Stimulated activated naive B cell treated with anti-CD40 and anti-IgM and Interleukin-4, amounts not matched to agents 10 μg/mL and 1 μg/mL and 100 μg/mL, for 72 hours (primary cell): ENCODE results near the gene MGLL.

ENCODE experiments used
- ATAC-seq, 2 donors: fragments of 150-1000 bp; cut with Tn5 transposase; replicated peaks; 2 replicates each; pipeline ENCODE4 v1.10.0; 2021; ENCODE audit warnings: moderate library complexity in 1 of 2
- DNase-seq: peaks from one replicate; pipeline ENCODE4 v3.0.0; 2021
- H3K27ac Mint-ChIP-seq: one replicate; pipeline ENCODE4 v1.8.0; 2022; ENCODE audit warnings: mild to moderate bottlenecking, mixed read lengths
- H3K27me3 Mint-ChIP-seq, 2 donors: one replicate each; pipeline ENCODE4 v1.8.0; 2022; ENCODE audit warnings: mixed read lengths in 2 of 2
- H3K36me3 Mint-ChIP-seq, 2 donors: one replicate each; pipeline ENCODE4 v1.8.0; 2022; ENCODE audit warnings: mixed read lengths in 2 of 2, mild to moderate bottlenecking in 1 of 2
- H3K4me1 Mint-ChIP-seq, 2 donors: one replicate each; pipeline ENCODE4 v1.8.0; 2022; ENCODE audit warnings: mixed read lengths in 2 of 2, mild to moderate bottlenecking in 1 of 2
- H3K4me3 Mint-ChIP-seq, 2 donors: one replicate each; pipeline ENCODE4 v1.8.0; 2022; ENCODE audit warnings: mild to moderate bottlenecking in 2 of 2, mixed read lengths in 2 of 2, moderate library complexity in 1 of 2
- H3K9me3 Mint-ChIP-seq, 2 donors: one replicate each; pipeline ENCODE4 v1.8.0; 2022; ENCODE audit warnings: mixed read lengths in 2 of 2, mild to moderate bottlenecking in 1 of 2

The MGLL gene

DNA sequence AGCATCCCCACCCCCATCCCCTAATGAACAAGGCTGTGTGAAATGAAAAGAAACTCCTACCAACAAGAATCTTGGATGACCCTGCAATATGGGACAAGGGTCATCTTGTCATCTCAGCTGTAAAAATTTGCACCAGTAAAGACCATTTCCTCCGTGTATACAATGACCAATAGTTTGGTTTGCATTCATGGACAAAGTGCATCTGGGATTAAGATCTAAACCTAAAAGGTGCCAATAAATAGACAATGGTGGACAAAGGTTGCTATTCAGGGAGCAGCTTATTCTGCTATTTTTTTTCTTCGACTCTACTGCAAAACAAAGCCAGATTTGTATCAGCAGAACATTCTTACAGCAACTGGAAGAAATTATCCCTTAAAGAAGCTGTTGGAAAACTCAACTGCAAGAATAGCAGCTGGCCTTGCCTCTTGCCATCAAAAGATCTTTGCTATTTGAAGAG is 8.0 kb downstream of the MGLL start:
- H3K4me3 Mint-ChIP-seq = no peak overlapping the region
- H3K9me3 Mint-ChIP-seq = no peaks in the 10 kb centered on the region
- DNase-seq = no peak
- no peaks in the 10 kb centered on the region for H3K27me3 Mint-ChIP-seq
- H3K27ac Mint-ChIP-seq = no peak overlapping the region
- peaks cover 67 to 76% of the 10 kb centered on the region in 2 donors for H3K36me3 Mint-ChIP-seq
- H3K4me1 Mint-ChIP-seq = peaks cover 12 to 21% of the 10 kb centered on the region in 2 donors
- ATAC-seq = no peak

DNA sequence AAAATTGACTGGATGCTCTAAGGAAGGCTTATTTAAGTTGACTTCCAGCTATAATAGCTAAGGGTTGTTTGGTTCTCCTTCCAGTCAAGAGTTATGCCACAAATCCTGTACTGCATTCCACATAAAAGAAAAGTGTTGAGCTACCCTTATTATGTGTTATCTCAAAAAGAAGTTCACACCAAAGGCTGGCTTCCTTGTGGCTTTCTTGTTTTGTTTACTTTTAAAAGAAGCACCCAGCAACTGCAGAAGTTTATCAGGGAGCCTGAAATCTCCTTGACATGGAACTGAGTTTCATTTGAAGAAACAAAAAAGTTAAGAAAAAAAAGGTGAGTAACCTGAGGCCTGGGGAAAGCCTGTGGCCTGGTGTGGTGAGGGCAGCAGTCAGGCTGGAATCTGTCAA is 10.2 kb downstream of the MGLL start:
- H3K27me3 Mint-ChIP-seq = no peaks in the 10 kb centered on the region
- H3K4me3 Mint-ChIP-seq = no peak overlapping the region
- peaks cover 74 to 89% of the 10 kb centered on the region in 2 donors for H3K36me3 Mint-ChIP-seq
- H3K4me1 Mint-ChIP-seq = peaks cover 19 to 27% of the 10 kb centered on the region in 2 donors
- ATAC-seq (no peak), DNase-seq (no peak)
- no peak overlapping the region for H3K27ac Mint-ChIP-seq
- peaks cover 0 to 7% of the 10 kb centered on the region in 2 donors for H3K9me3 Mint-ChIP-seq

DNA sequence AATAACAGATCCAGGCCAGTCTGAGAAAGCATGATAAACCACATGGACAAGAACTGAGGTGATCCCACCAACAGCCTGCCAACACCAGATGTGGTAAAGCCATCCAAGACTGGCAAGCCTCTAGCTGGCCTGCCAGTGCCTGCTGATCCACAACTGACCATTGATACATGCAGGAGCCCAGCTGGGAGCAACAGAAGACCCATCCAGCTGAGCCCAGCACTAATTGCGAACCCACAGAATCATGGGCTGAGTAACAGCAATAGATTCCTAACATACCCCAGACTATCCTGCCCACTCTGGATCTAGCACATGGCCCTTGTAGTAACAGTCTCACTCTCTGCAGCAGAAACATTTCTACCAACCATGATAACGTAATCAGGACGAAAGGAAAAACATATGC is 10.6 kb downstream of the MGLL start:
- H3K27ac Mint-ChIP-seq = no peak overlapping the region
- H3K36me3 Mint-ChIP-seq = peaks cover 72 to 87% of the 10 kb centered on the region in 2 donors
- no peaks in the 10 kb centered on the region for H3K27me3 Mint-ChIP-seq
- no peak for DNase-seq
- H3K4me1 Mint-ChIP-seq = peaks cover 19 to 23% of the 10 kb centered on the region in 2 donors
- H3K9me3 Mint-ChIP-seq = peaks cover 0 to 7% of the 10 kb centered on the region in 2 donors
- H3K4me3 Mint-ChIP-seq = no peak overlapping the region
- no peak for ATAC-seq

DNA sequence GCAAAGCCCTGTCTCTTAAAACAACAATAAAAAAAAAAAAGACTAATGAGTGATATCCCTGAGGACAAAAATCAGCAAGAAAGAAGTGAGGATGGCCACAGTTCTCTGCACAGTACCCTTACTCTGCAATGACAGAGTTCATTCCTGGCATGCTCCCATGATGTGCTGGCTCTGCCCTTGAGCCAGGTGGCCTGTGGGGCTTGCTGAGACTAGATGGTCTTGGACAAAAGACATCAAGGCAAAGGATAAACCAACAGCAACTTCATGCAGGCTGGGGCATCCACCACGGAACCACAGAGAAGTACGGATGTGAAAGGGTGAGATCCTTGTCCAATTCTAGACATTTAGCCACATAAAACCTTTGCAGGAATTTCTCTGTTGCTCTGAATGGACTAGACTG is 12.7 kb downstream of the MGLL start:
- H3K27me3 Mint-ChIP-seq = no peaks in the 10 kb centered on the region
- H3K27ac Mint-ChIP-seq = no peak overlapping the region
- H3K36me3 Mint-ChIP-seq = peaks cover 68 to 82% of the 10 kb centered on the region in 2 donors
- peaks cover 4 to 12% of the 10 kb centered on the region in 2 donors for H3K9me3 Mint-ChIP-seq
- ATAC-seq = no peak
- H3K4me3 Mint-ChIP-seq = no peak overlapping the region
- DNase-seq = no peak
- peaks cover 19 to 29% of the 10 kb centered on the region in 2 donors for H3K4me1 Mint-ChIP-seq

DNA sequence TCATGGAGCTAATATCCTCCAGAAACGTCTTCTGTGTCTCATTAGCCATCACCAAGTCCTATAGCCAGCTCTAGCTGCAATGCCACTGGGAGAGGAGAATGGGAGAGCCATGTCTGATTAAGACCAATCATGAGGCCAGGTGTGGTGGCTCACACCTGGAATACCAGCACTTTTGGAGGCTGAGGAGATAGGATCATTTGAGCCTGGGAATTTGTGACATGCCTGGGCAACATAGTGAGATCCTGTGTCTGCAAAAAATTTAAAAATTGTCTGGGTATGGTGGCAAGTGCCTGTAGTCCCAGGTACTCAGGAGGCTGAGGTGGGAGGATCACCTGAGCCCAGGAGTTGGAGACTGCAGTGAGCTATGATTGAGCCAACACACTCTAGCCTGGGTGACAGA is 13.1 kb downstream of the MGLL start:
- no peak for ATAC-seq
- H3K27ac Mint-ChIP-seq = no peak overlapping the region
- H3K36me3 Mint-ChIP-seq = peaks cover 69 to 84% of the 10 kb centered on the region in 2 donors

DNA sequence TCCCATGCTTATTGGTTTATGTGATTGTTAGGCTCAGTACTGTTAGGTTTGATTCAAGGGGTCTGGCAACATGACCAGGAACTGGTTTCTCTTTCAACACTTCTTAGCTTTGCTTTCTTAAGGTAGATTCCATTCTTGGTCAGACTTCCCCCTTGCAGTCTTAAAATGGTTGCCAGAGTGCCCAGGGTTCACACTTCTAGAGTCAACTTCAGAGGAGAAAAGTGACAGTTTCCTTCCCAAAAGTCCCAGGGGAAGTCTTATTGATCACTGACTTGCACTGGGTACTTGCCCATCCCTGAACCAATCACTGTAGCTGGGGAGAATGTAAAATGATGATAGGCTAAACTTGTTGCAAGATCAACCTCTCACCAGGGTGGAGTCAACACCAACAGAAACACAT is 14.1 kb downstream of the MGLL start:
- H3K9me3 Mint-ChIP-seq = peaks cover 4 to 12% of the 10 kb centered on the region in 2 donors
- ATAC-seq (peak; percentile 73 to 78), DNase-seq (no peak)
- peak overlapping the region; percentile 43 for H3K27ac Mint-ChIP-seq
- no peaks in the 10 kb centered on the region for H3K27me3 Mint-ChIP-seq
- peaks cover 18 to 29% of the 10 kb centered on the region in 2 donors for H3K4me1 Mint-ChIP-seq
- peak overlapping the region in 1 of 2 donors; percentile 47 for H3K4me3 Mint-ChIP-seq
- peaks cover 64 to 83% of the 10 kb centered on the region in 2 donors for H3K36me3 Mint-ChIP-seq

More for the DNA sequence above, 13.1 kb downstream of the MGLL start:
- peaks cover 19 to 29% of the 10 kb centered on the region in 2 donors for H3K4me1 Mint-ChIP-seq
- DNase-seq = no peak
- H3K4me3 Mint-ChIP-seq = no peak overlapping the region
- peaks cover 4 to 12% of the 10 kb centered on the region in 2 donors for H3K9me3 Mint-ChIP-seq
- H3K27me3 Mint-ChIP-seq = no peaks in the 10 kb centered on the region

DNA sequence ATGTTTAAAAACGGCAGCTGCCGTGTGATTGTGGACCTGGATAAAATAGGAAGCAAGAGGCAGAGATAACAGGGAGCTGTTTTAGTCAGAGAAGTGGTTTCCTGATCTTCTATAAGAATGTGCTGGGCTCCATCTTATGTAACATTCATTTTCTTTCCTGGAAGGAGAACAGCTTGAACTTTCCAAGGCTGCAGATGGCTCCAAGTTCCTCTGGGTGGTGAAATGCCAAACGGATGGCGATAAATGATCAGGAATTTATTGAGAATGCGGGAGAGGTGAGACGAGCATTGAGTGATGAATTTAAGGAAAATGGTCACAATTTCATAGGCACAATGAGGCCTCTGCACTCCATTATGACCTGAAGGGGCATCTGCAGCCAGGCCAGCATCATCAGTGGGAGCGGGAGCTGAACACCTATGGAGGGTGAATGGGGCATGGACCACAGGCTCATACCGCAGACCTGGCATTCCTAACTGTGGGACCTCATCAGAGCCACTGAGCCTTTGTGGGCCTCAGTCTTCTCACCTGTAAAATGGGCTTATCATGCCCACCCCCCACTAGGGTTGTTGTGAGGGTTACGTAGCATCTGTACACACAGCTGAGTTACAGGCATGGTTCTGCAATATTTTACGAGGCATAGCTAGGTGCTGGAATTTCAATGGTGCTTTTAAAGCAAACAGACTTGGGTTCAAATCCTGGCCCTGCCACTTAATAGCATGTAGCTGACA is 17.1 kb downstream of the MGLL start:
- Mint-ChIP-seq H3K36me3 (peaks cover 45 to 62% of the 10 kb centered on the region in 2 donors), H3K27ac (no peak overlapping the region)

DNA sequence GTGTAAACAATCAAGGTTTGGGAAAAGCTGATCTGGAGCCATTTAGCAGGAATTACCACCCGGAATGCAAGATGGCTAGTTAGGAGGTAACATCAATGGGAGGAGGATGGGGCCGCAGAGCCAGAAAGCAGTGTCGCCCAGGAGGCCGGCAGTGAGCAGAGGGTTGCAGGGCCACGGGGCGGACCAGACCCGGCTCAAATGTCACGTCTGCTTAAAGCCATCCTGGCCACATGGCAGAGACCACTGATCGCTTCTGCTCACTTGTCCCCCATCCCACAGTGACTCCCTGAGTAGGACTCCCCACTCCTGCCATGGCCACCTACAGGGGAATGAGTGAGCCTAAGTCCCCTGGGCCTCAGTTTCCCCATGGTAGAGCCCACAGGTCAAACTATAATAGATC is 18.2 kb downstream of the MGLL start:
- ATAC-seq (no peak), DNase-seq (no peak)
- Mint-ChIP-seq H3K36me3 (peaks cover 40 to 56% of the 10 kb centered on the region in 2 donors), H3K9me3 (peaks cover 4 to 12% of the 10 kb centered on the region in 2 donors), H3K4me1 (peaks cover 15 to 26% of the 10 kb centered on the region in 2 donors), H3K27me3 (no peaks in the 10 kb centered on the region), H3K4me3 (no peak overlapping the region), H3K27ac (no peak overlapping the region)

More for the DNA sequence above, 17.1 kb downstream of the MGLL start:
- H3K9me3 Mint-ChIP-seq = peaks cover 4 to 12% of the 10 kb centered on the region in 2 donors
- H3K27me3 Mint-ChIP-seq = no peaks in the 10 kb centered on the region
- no peak overlapping the region for H3K4me3 Mint-ChIP-seq
- ATAC-seq (no peak), DNase-seq (no peak)
- H3K4me1 Mint-ChIP-seq = peaks cover 15 to 25% of the 10 kb centered on the region in 2 donors

DNA sequence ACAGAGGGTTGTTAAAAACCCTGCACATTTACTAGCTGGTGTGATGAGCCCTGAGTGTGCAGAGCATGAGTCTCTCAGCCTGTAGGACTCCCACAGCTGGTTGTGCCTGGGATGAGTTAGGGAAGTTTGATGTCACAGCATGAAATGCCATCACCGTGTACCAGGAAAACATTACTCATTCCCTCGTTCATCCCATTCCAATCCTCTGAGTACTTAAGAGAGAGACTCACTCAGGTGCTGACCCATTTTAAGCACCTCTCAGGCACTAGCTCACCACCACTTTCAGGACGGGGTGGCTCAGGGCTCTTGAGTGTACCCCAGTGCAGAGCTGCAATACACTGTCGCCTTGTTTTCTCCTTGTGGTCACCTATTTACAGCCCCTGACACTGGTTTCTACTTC is 18.7 kb downstream of the MGLL start:
- ATAC-seq (no peak), DNase-seq (no peak)
- H3K4me1 Mint-ChIP-seq = peaks cover 14 to 23% of the 10 kb centered on the region in 2 donors
- H3K36me3 Mint-ChIP-seq = peaks cover 36 to 54% of the 10 kb centered on the region in 2 donors
- no peaks in the 10 kb centered on the region for H3K27me3 Mint-ChIP-seq
- H3K27ac Mint-ChIP-seq = peak overlapping the region; percentile 31
- peaks cover 4 to 10% of the 10 kb centered on the region in 2 donors for H3K9me3 Mint-ChIP-seq
- H3K4me3 Mint-ChIP-seq = no peak overlapping the region

DNA sequence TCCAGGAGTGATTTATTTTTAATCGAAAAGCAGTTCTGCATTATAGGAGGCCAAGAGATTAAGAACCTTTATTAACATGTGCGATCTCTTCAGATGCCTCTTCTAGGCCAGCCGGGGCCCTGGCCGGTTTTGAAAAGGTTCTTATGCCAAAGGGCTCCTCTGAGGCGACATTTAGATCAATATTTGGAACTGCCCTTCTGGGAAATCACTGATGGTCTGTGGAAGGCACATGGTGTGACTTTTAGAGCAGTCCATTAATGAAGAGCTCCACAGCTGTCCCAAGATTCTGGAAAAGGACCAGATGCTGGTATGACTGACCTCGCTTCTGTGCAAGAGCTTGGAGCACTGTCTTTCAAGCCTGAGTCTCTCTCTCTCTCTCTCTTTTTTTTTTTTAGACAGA is 19.7 kb downstream of the MGLL start:
- Mint-ChIP-seq H3K4me3 (no peak overlapping the region), H3K36me3 (peaks cover 29 to 56% of the 10 kb centered on the region in 2 donors), H3K4me1 (peaks cover 13 to 14% of the 10 kb centered on the region in 2 donors), H3K27me3 (no peaks in the 10 kb centered on the region), H3K27ac (no peak overlapping the region), H3K9me3 (peaks cover 4 to 5% of the 10 kb centered on the region in 2 donors)
- no peak for DNase-seq
- no peak for ATAC-seq

DNA sequence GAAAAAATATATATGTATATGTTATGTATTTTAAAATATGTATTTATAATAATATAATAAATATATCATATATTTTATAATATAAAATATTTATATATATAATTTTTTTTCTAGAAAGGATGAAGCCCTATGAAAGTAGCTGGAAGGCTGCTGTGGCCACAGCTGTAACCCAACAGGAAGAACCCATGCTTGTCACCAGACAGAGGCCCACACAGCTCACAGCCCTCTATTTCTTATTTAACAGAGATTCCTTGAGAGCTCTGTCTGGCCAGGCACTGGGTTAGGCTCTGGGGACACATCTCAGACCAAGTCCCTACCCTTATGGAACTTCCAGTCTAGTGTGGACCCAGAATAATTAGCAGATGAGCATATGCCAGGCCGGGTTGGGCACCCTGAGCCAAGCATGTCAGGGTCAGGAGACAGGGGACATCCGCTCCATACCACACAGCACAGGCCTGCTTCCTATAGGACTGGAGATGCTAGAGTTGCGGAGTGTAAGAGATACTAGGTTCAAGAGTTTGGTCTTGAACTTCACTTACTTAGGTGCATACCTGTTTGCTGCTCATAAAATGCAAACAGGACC is 20.5 kb downstream of the MGLL start:
- peaks cover 14 to 20% of the 10 kb centered on the region in 2 donors for H3K4me1 Mint-ChIP-seq
- H3K36me3 Mint-ChIP-seq = peaks cover 27 to 50% of the 10 kb centered on the region in 2 donors
- H3K27me3 Mint-ChIP-seq = no peaks in the 10 kb centered on the region
- H3K27ac Mint-ChIP-seq = no peak overlapping the region
- no peak overlapping the region for H3K4me3 Mint-ChIP-seq
- DNase-seq (no peak), ATAC-seq (no peak)
- H3K9me3 Mint-ChIP-seq = peaks cover 4 to 5% of the 10 kb centered on the region in 2 donors

DNA sequence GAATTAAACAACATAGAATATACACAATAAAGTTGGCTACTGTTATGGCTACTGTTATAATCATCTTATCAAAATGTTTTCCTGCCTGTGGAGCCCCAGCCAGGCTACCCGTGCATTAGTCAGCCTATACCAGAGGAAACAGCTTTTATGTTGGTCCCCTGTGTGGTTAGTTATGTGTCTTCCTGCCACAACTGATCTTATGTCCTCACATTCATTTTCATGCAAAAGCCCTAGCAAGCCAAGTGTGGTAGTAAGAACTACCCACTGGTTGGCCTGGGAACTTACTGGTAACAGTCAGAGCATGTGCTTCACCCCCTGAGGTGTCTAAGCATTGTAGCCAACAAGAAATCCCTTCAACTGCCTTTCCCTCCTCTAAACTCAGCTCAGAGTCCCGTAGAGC is 21.8 kb downstream of the MGLL start:
- Mint-ChIP-seq H3K9me3 (no peaks in the 10 kb centered on the region), H3K4me3 (no peak overlapping the region), H3K36me3 (peaks cover 18 to 47% of the 10 kb centered on the region in 2 donors), H3K4me1 (peaks cover 16 to 25% of the 10 kb centered on the region in 2 donors), H3K27me3 (no peaks in the 10 kb centered on the region), H3K27ac (peak overlapping the region; percentile 65)
- DNase-seq = no peak
- peak; percentile 19 to 24 for ATAC-seq

DNA sequence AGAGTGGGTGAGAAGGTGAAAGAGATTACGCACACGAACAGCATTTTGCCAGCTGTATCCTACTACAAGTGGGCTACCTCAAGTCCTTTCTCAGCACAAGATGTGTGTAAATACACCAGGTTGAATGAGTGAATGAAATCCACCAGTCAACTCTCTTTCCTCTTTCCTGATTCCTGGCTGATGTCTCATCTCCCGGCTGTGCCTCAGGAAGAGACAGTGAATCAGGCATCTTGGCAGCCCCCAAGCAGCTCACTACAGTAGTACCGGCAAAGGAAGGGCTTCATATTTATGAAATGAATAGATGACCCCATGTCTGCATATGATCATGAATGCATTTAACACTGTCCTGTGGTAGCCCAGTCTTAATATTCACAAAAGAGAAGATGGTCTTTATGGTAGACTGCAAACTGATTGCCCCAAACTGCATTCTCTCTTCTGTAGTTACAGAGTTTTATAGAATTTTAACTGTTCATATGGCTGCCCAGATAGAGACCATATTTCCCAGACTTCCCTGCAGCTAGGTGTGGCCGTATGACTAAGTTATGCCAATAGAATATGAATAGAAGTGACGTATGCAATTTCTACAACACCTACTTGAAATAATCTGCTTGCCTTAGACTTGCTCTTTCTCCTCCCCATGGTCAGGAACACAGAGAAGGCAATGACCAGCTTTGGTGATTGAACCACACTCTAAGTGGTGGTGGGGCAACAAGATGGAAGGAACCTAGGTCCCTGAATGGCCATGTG is 22.7 kb downstream of the MGLL start:
- H3K4me3 Mint-ChIP-seq = no peak overlapping the region
- peaks cover 0 to 4% of the 10 kb centered on the region in 2 donors for H3K9me3 Mint-ChIP-seq
- peaks cover 20 to 48% of the 10 kb centered on the region in 2 donors for H3K36me3 Mint-ChIP-seq
- H3K27me3 Mint-ChIP-seq = no peaks in the 10 kb centered on the region
- H3K27ac Mint-ChIP-seq = peak overlapping the region; percentile 44
- no peak for DNase-seq
- H3K4me1 Mint-ChIP-seq = peaks cover 15 to 25% of the 10 kb centered on the region in 2 donors
- no peak for ATAC-seq

DNA sequence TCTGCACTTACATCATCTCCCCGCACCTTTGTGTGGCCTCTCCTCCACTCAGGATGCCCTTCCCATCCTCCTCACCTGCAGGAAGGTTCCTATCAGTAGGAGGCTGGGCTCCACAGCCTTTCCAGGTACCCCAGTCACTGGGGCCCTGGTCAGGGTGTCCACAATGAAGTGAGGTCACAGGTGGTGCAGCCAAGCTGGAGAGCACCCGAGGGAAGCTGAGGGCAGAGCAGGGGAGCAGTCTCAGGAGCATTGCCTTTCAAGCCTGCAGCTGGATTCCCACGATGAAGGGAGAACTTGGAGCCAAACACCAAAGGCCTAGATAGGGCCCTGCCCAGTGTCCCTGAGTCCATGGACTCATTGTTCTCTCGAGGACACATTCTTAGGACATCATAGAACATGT is 23.6 kb downstream of the MGLL start:
- Mint-ChIP-seq H3K36me3 (peaks cover 19 to 45% of the 10 kb centered on the region in 2 donors), H3K4me3 (no peak overlapping the region), H3K27ac (peak overlapping the region; percentile 68), H3K9me3 (peaks cover 0 to 7% of the 10 kb centered on the region in 2 donors), H3K27me3 (no peaks in the 10 kb centered on the region), H3K4me1 (peaks cover 15 to 25% of the 10 kb centered on the region in 2 donors)
- ATAC-seq = no peak
- no peak for DNase-seq
